HepG2 (cell line): Measurements from ENCODE around the gene HOTAIR.

Experiments used
- ATF5 ChIP-seq: sonication (generic); formaldehyde crosslinking; IDR thresholded peaks from 2 replicates; pipeline ENCODE4 v1.4.0; 2020; ENCODE audit warnings: mild to moderate bottlenecking, low read depth, missing genetic modification reagents
- CREB1 ChIP-seq, 2 experiments: fragments of 450-650 bp in 1 of 2; IDR thresholded peaks; 2 replicates each; pipeline ENCODE4 v1.6.1; 2016 to 2017; ENCODE audit warnings: control low read depth in 1 of 2, mild to moderate bottlenecking in 1 of 2, missing compliant biosample characterization in 1 of 2, missing genetic modification characterization in 1 of 2
- CREM ChIP-seq, 2 experiments: sonication (generic) in 1 of 2; formaldehyde crosslinking in 1 of 2; IDR thresholded peaks; 2 replicates each; pipeline versions ENCODE4 v1.4.0 to v1.6.1; 2016 to 2020; ENCODE audit warnings: antibody characterized with exemption in 1 of 2, mild to moderate bottlenecking in 1 of 2, missing genetic modification reagents in 1 of 2
- ETV6 ChIP-seq: sonication (generic); formaldehyde crosslinking; conservative IDR thresholded peaks from 2 replicates; pipeline ENCODE4 v1.4.0; 2020; ENCODE audit warnings: missing genetic modification reagents
- HNRNPLL ChIP-seq: fragments of 200-400 bp; formaldehyde crosslinking; IDR thresholded peaks from 2 replicates; pipeline ENCODE4 v1.6.1; 2017; ENCODE audit warnings: mild to moderate bottlenecking, low read depth, low read length; ENCODE audit not compliant: poor library complexity, severe bottlenecking
- KAT7 ChIP-seq: IDR thresholded peaks from 2 replicates; pipeline ENCODE4 v1.6.1; 2018; ENCODE audit warnings: borderline replicate concordance, missing compliant biosample characterization
- MAFK ChIP-seq, 2 experiments: IDR thresholded peaks in 1 of 2; conservative IDR thresholded peaks in 1 of 2; 2 replicates each; pipeline ENCODE4 v1.6.1; 2011; ENCODE audit warnings: improper control_type of control experiment in 2 of 2, low read length in 2 of 2
- NONO ChIP-seq, 2 experiments: fragments of 450-650 bp in 1 of 2; sonication (generic) in 1 of 2; formaldehyde crosslinking in 1 of 2; IDR thresholded peaks in 1 of 2; conservative IDR thresholded peaks in 1 of 2; 2 replicates each; pipeline versions ENCODE4 v1.6.1 to v1.8.0; 2017 to 2022; ENCODE audit warnings: mild to moderate bottlenecking in 1 of 2, missing genetic modification reagents in 1 of 2, moderate library complexity in 1 of 2
- POLR2A ChIP-seq, 2 experiments: IDR thresholded peaks; 2 replicates each; pipeline ENCODE4 v1.6.1; 2011; ENCODE audit warnings: low read depth in 2 of 2, low read length in 2 of 2, mild to moderate bottlenecking in 1 of 2, moderate library complexity in 1 of 2; ENCODE audit not compliant: insufficient read depth in 1 of 2
- POLR2AphosphoS5 ChIP-seq: IDR thresholded peaks from 2 replicates; pipeline ENCODE4 v1.6.1; 2012; ENCODE audit warnings: low read depth, low read length
- RAD21 ChIP-seq: fragments of 450-650 bp; formaldehyde crosslinking; IDR thresholded peaks from 2 replicates; pipeline ENCODE4 v1.5.0; 2020; ENCODE audit warnings: mild to moderate bottlenecking
- ZNF318 ChIP-seq: sonication (generic); formaldehyde crosslinking; IDR thresholded peaks from 2 replicates; pipeline ENCODE4 v1.4.0; 2020; ENCODE audit warnings: mild to moderate bottlenecking, missing genetic modification reagents
- ZNF382 ChIP-seq: sonication (generic); formaldehyde crosslinking; IDR thresholded peaks from 2 replicates; pipeline ENCODE4 v1.5.0; 2020; ENCODE audit warnings: missing genetic modification reagents, mild to moderate bottlenecking, borderline replicate concordance
- TF ChIP-seq, protein P1 (sequence below): sonication (generic); formaldehyde crosslinking; IDR thresholded peaks from 2 replicates; pipeline ENCODE4 v1.8.1; 2022; ENCODE audit warnings: mild to moderate bottlenecking, missing genetic modification reagents

GRCh38 chr12:53980802-53981496 is 6.2 kb upstream of the HOTAIR start:
- TF ChIP-seq CREM (IDR thresholded peaks at IDR 0.05) (no peak), CREM (CRISPR knock-in tag; IDR thresholded peaks at IDR 0.05) (no peak), ZNF382 (no peak), CREB1 (IDR thresholded peaks at IDR 0.05) (no peak), CREB1 (CRISPR knock-in tag; IDR thresholded peaks at IDR 0.05) (no peak), ETV6 (CRISPR knock-in tag) (no peak), RAD21 (CRISPR knock-in tag) (no peak), ZNF318 (CRISPR knock-in tag) (no peak), POLR2A (IDR thresholded peaks at IDR 0.05; ENCODE audit: insufficient read depth in 1 of 2, low read depth in 2 of 2, low read length in 2 of 2) (no peak), KAT7 (CRISPR knock-in tag) (no peak), HNRNPLL (no peak), NONO (IDR thresholded peaks at IDR 0.05) (no peak), NONO (CRISPR knock-in tag; conservative IDR thresholded peaks at IDR 0.05) (no peak), POLR2AphosphoS5 (no peak), MAFK (conservative IDR thresholded peaks at IDR 0.05 in 1 of 2, IDR thresholded peaks at IDR 0.05 in 1 of 2; ENCODE audit: low read length in 2 of 2) (no peak), ATF5 (CRISPR knock-in tag) (no peak)
- TF ChIP-seq, protein P1, sequence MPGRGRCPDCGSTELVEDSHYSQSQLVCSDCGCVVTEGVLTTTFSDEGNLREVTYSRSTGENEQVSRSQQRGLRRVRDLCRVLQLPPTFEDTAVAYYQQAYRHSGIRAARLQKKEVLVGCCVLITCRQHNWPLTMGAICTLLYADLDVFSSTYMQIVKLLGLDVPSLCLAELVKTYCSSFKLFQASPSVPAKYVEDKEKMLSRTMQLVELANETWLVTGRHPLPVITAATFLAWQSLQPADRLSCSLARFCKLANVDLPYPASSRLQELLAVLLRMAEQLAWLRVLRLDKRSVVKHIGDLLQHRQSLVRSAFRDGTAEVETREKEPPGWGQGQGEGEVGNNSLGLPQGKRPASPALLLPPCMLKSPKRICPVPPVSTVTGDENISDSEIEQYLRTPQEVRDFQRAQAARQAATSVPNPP (CRISPR knock-in tag): no peak
